Erythroblast (primary cell): ENCODE data around the gene ASXL1.

Experiments
- GATA1 ChIP-seq: IDR thresholded peaks from 2 replicates; pipeline ENCODE4 v1.6.1; 2011; ENCODE audit warnings: low read depth, mild to moderate bottlenecking, control low read depth, low read length, moderate library complexity
- POLR2A ChIP-seq: IDR thresholded peaks from 2 replicates; pipeline ENCODE4 v1.6.1; 2011; ENCODE audit warnings: mild to moderate bottlenecking, low read length

GRCh38 chr20:32333181-32333987 lies 24.7 kb upstream of the ASXL1 start:
- TF ChIP-seq POLR2A, result no peak
- TF ChIP-seq GATA1, result no peak
